H9 (cell line): Measurements from ENCODE around the gene LTB4R. TPM values are rescaled to one million over a fixed set of nuclear protein-coding genes. Genes with fewer than 3 reads are reported as not detected.
A peak's percentile ranks its signal among the peaks of the same experiment; 100 is the strongest.

Experiments used
- DNase-seq: peaks from one replicate; pipeline ENCODE4 v3.0.0-alpha.2; 2017
- H2AFZ ChIP-seq: one replicate; pipeline ENCODE4 v1.6.1; 2013; ENCODE audit warnings: mild to moderate bottlenecking, low read length, control low read depth, moderate library complexity
- H2AK5ac ChIP-seq: 2 replicates; pipeline ENCODE4 v1.6.1; 2013; ENCODE audit warnings: low read length, control low read depth, mixed read lengths; ENCODE audit not compliant: insufficient read length
- H2BK120ac ChIP-seq: one replicate; pipeline ENCODE4 v1.6.1; 2013; ENCODE audit warnings: low read depth, mild to moderate bottlenecking, low read length, control low read depth, inconsistent platforms; ENCODE audit not compliant: poor library complexity, severe bottlenecking
- H2BK12ac ChIP-seq: 2 replicates; pipeline ENCODE4 v1.6.1; 2013; ENCODE audit warnings: low read length, control low read depth, mixed read lengths, low read depth; ENCODE audit not compliant: insufficient read length
- H2BK15ac ChIP-seq: 2 replicates; pipeline ENCODE4 v1.6.1; 2013; ENCODE audit warnings: low read depth, low read length, control low read depth
- H2BK20ac ChIP-seq: one replicate; pipeline ENCODE4 v1.6.1; 2013; ENCODE audit warnings: low read depth, mild to moderate bottlenecking, low read length, control low read depth, inconsistent platforms; ENCODE audit not compliant: poor library complexity, severe bottlenecking
- H2BK5ac ChIP-seq: 2 replicates; pipeline ENCODE4 v1.6.1; 2013; ENCODE audit warnings: low read length, control low read depth, mixed read lengths; ENCODE audit not compliant: insufficient read length
- H3K14ac ChIP-seq: 2 replicates; pipeline ENCODE4 v1.6.1; 2013; ENCODE audit warnings: low read length, control low read depth; ENCODE audit not compliant: insufficient read depth
- H3K18ac ChIP-seq: 2 replicates; pipeline ENCODE4 v1.6.1; 2013; ENCODE audit warnings: low read depth, mild to moderate bottlenecking, mixed read lengths, low read length, control low read depth; ENCODE audit not compliant: insufficient read length
- H3K23ac ChIP-seq: 2 replicates; pipeline ENCODE4 v1.6.1; 2013; ENCODE audit warnings: low read length, control low read depth, mixed read lengths, low read depth; ENCODE audit not compliant: insufficient read length
- H3K23me2 ChIP-seq: 2 replicates; pipeline ENCODE4 v1.6.1; 2013; ENCODE audit warnings: low read depth, mild to moderate bottlenecking, mixed read lengths, low read length, control low read depth; ENCODE audit not compliant: insufficient read length, poor library complexity, severe bottlenecking
- H3K27ac ChIP-seq: 2 replicates; pipeline ENCODE4 v1.5.1; 2013; ENCODE audit warnings: low read length, control low read depth, mixed read lengths, low read depth; ENCODE audit not compliant: insufficient read length
- H3K27me3 ChIP-seq: 2 replicates; pipeline ENCODE4 v1.6.1; 2013; ENCODE audit warnings: low read length, control low read depth, inconsistent platforms; ENCODE audit not compliant: insufficient read depth
- H3K4ac ChIP-seq: 2 replicates; pipeline ENCODE4 v1.6.1; 2013; ENCODE audit warnings: low read depth, mild to moderate bottlenecking, control low read depth, inconsistent platforms, low read length, moderate library complexity
- H3K4me1 ChIP-seq: 2 replicates; pipeline ENCODE4 v1.6.1; 2013; ENCODE audit warnings: low read length, control low read depth, inconsistent platforms; ENCODE audit not compliant: insufficient read depth
- H3K4me2 ChIP-seq: 2 replicates; pipeline ENCODE4 v1.6.1; 2013; ENCODE audit warnings: low read length, control low read depth, mixed read lengths; ENCODE audit not compliant: insufficient read length, insufficient read depth
- H3K56ac ChIP-seq: 2 replicates; pipeline ENCODE4 v1.6.1; 2013; ENCODE audit warnings: low read depth, mild to moderate bottlenecking, mixed read lengths, low read length, control low read depth; ENCODE audit not compliant: insufficient read length
- H3K79me1 ChIP-seq: 2 replicates; pipeline ENCODE4 v1.6.1; 2013; ENCODE audit warnings: low read depth, mild to moderate bottlenecking, moderate library complexity, low read length, control low read depth, inconsistent platforms; ENCODE audit not compliant: insufficient read depth, poor library complexity, severe bottlenecking
- H3K79me2 ChIP-seq: 2 replicates; pipeline ENCODE4 v1.6.1; 2013; ENCODE audit warnings: low read length, control low read depth, inconsistent platforms; ENCODE audit not compliant: insufficient read depth
- H3K9ac ChIP-seq: 2 replicates; pipeline ENCODE4 v1.6.1; 2013; ENCODE audit warnings: low read length, control low read depth, mixed read lengths; ENCODE audit not compliant: insufficient read length; ENCODE audit errors: extremely low read depth
- H3K9me3 ChIP-seq: one replicate; pipeline ENCODE4 v1.6.1; 2013; ENCODE audit warnings: low read depth, low read length, inconsistent platforms; ENCODE audit not compliant: control insufficient read depth
- H3T11ph ChIP-seq: one replicate; pipeline ENCODE4 v1.6.1; 2013; ENCODE audit warnings: mild to moderate bottlenecking, low read length, control low read depth, inconsistent platforms
- H4K20me1 ChIP-seq: one replicate; pipeline ENCODE4 v1.6.1; 2013; ENCODE audit not compliant: control insufficient read depth, insufficient read length, insufficient read depth
- H4K5ac ChIP-seq: 2 replicates; pipeline ENCODE4 v1.6.1; 2013; ENCODE audit warnings: low read depth, mild to moderate bottlenecking, mixed read lengths, low read length, control low read depth; ENCODE audit not compliant: insufficient read length
- H4K8ac ChIP-seq: replicated peaks from 2 replicates; pipeline ENCODE4 v1.6.1; 2013; ENCODE audit warnings: low read length, control low read depth, mixed read lengths, low read depth; ENCODE audit not compliant: insufficient read length
- H4K91ac ChIP-seq: 2 replicates; pipeline ENCODE4 v1.6.1; 2013; ENCODE audit warnings: low read depth, mild to moderate bottlenecking, moderate library complexity, mixed read lengths, low read length, control low read depth; ENCODE audit not compliant: insufficient read length
- H3K27ac Mint-ChIP-seq, 3 experiments: 2 replicates in 2 of 3; 3 replicates in 1 of 3; pipeline ENCODE4 v1.8.0; 2020 to 2021; ENCODE audit warnings: mixed read lengths in 3 of 3, mild to moderate bottlenecking in 1 of 3, moderate library complexity in 1 of 3
- H3K27me3 Mint-ChIP-seq: 2 replicates; pipeline ENCODE4 v1.8.0; 2021; ENCODE audit warnings: low read depth, mild to moderate bottlenecking, moderate library complexity, mixed read lengths
- H3K36me3 Mint-ChIP-seq, 3 experiments: 2 replicates in 2 of 3; 3 replicates in 1 of 3; pipeline ENCODE4 v1.8.0; 2020 to 2021; ENCODE audit warnings: low read depth in 3 of 3, mixed read lengths in 3 of 3; ENCODE audit not compliant: insufficient read depth in 1 of 3
- H3K4me1 Mint-ChIP-seq, 2 experiments: 2 replicates each; pipeline ENCODE4 v1.8.0; 2020; ENCODE audit warnings: mixed read lengths in 2 of 2
- H3K4me3 Mint-ChIP-seq, 2 experiments: 2 replicates in 1 of 2; 3 replicates in 1 of 2; pipeline ENCODE4 v1.8.0; 2020 to 2021; ENCODE audit warnings: mild to moderate bottlenecking in 2 of 2, mixed read lengths in 2 of 2, moderate library complexity in 1 of 2
- H3K9me3 Mint-ChIP-seq, 2 experiments: 2 replicates in 1 of 2; 3 replicates in 1 of 2; pipeline ENCODE4 v1.8.0; 2020; ENCODE audit warnings: mild to moderate bottlenecking in 2 of 2, mixed read lengths in 2 of 2, moderate library complexity in 1 of 2
- WGBS: extraction: QIAGEN DNeasy Blood & Tissue Kit; methylation state at CpG from one replicate; pipeline ENCODE4 v1.1.7; 2013; ENCODE audit warnings: missing lambda C conversion rate, low lambda C conversion rate, mixed read lengths; ENCODE audit not compliant: insufficient read length; ENCODE audit errors: extremely low coverage; 5-methylcytosine and 5-hydroxymethylcytosine counted together
- total RNA-seq: library from RNA; stranded (reverse); gene quantifications from 2 replicates; pipeline ENCODE4 v1.2.1, GENCODE V29; 2021
- TF ChIP-seq, protein P1 (sequence below): fragments of 200-600 bp; sonication (generic); conservative IDR thresholded peaks from 3 replicates; pipeline ENCODE4 v1.8.0; 2021; ENCODE audit warnings: antibody characterized with exemption, mild to moderate bottlenecking

Gene LTB4R
- total RNA-seq, 1 experiment from 2014 or later = 8.9 TPM

DNA sequence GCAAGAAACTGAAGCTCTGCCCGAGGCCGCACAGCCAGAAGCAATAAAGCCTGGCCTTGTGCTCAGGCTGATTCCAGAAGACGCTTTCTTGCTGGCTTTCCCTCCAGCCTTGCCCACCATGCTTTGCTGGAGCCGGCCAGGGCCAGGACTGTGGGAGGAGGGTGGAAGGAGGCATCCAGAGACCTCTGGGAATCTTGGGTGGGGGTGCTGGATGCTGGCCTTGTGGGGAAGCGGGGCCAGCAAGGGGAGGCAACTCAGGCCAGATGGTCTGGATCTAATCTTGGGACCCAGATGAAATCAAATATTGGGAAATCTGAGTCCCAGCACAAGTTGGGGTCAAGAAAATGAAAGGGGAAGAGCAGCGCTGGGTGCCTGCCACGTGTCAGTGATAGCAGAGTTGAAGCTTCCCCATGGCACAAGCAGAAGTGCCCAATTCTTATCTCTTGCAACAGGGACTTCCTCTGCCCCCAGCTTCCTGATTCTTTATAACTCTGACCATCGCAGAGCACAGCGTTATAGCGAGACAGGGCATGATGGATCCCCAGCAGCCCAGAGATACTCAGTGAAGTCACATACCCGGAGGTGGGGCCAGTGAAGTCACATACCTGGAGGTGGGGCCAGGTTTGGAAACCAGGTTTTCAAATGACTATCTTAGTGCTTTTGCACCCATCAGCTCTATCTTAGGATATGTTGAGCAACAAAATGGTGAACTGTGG is 33.5 kb upstream of the LTB4R start:
- peaks cover 2 to 12% of the 10 kb centered on the region in 2 experiments; a peak in 2 of 4 replicates for H3K4me1 Mint-ChIP-seq
- no peak overlapping the region for H3K23ac ChIP-seq
- H3K79me2 ChIP-seq = no peaks in the 10 kb centered on the region
- TF ChIP-seq, protein P1, sequence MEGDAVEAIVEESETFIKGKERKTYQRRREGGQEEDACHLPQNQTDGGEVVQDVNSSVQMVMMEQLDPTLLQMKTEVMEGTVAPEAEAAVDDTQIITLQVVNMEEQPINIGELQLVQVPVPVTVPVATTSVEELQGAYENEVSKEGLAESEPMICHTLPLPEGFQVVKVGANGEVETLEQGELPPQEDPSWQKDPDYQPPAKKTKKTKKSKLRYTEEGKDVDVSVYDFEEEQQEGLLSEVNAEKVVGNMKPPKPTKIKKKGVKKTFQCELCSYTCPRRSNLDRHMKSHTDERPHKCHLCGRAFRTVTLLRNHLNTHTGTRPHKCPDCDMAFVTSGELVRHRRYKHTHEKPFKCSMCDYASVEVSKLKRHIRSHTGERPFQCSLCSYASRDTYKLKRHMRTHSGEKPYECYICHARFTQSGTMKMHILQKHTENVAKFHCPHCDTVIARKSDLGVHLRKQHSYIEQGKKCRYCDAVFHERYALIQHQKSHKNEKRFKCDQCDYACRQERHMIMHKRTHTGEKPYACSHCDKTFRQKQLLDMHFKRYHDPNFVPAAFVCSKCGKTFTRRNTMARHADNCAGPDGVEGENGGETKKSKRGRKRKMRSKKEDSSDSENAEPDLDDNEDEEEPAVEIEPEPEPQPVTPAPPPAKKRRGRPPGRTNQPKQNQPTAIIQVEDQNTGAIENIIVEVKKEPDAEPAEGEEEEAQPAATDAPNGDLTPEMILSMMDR = no peak
- H2AFZ ChIP-seq = no peak overlapping the region
- no peak overlapping the region for H3K27ac ChIP-seq
- H3K4me2 ChIP-seq = no peak overlapping the region
- no peak overlapping the region for H4K91ac ChIP-seq
- H3K18ac ChIP-seq = no peak overlapping the region
- no peak overlapping the region for H3K9ac ChIP-seq
- WGBS = no CpG with 5 or more reads among the region's 11 CpGs
- no peak overlapping the region for H3K4me3 Mint-ChIP-seq
- no peak overlapping the region for H2BK5ac ChIP-seq
- no peak overlapping the region for H4K8ac ChIP-seq
- H3K4me1 ChIP-seq = no peaks in the 10 kb centered on the region
- H3K9me3 ChIP-seq = no peaks in the 10 kb centered on the region
- no peak overlapping the region for H2BK120ac ChIP-seq
- H4K5ac ChIP-seq = no peak overlapping the region
- H3K14ac ChIP-seq = no peak overlapping the region
- no peaks in the 10 kb centered on the region for H3K79me1 ChIP-seq
- H3K23me2 ChIP-seq = no peaks in the 10 kb centered on the region
- no peak overlapping the region for H2AK5ac ChIP-seq
- H3K27me3 ChIP-seq = no peaks in the 10 kb centered on the region
- no peaks in the 10 kb centered on the region for H4K20me1 ChIP-seq
- H3K36me3 Mint-ChIP-seq = no peaks in the 10 kb centered on the region
- no peaks in the 10 kb centered on the region for H3K9me3 Mint-ChIP-seq
- no peak overlapping the region for H3K4ac ChIP-seq
- no peak overlapping the region for H3T11ph ChIP-seq
- no peaks in the 10 kb centered on the region for H3K27me3 Mint-ChIP-seq
- no peak overlapping the region for H3K56ac ChIP-seq
- no peak overlapping the region for H2BK20ac ChIP-seq
- no peak for DNase-seq
- H3K27ac Mint-ChIP-seq = 0 out of 7 replicates have a peak overlapping the region, but pooled peaks of 1 of the 3 experiments have one; percentile 50
- H2BK15ac ChIP-seq = no peak overlapping the region
- H2BK12ac ChIP-seq = no peak overlapping the region
